NCI-H345 treated with DMSO at 0.1 percent for 48 hours (cell line): ENCODE data around the gene GPC6.

Experiments used
- DNase-seq: peaks from one replicate; lab custom pipeline; 2025; ENCODE audit not compliant: unreplicated experiment; lab: John Stamatoyannopoulos, UW

The GPC6 gene

GRCh38 chr13:94079876-94080275, 853.3 kb downstream of the GPC6 start:
- DNase-seq: no peak

GRCh38 chr13:94080527-94080926, 853.9 kb downstream of the GPC6 start:
- no peak for DNase-seq

- DNase-seq: no peak
These were observed 860.5 kb downstream of the GPC6 start for GRCh38 chr13:94087100-94087499.

- DNase-seq: no peak
These were observed 862.1 kb downstream of the GPC6 start for GRCh38 chr13:94088742-94089141.

- no peak for DNase-seq
These were observed 864.3 kb downstream of the GPC6 start for GRCh38 chr13:94090773-94091480.

GRCh38 chr13:94093652-94094315, 867.2 kb downstream of the GPC6 start:
- no peak for DNase-seq

GRCh38 chr13:94109715-94110374, 883.2 kb downstream of the GPC6 start:
- no peak for DNase-seq

- no peak for DNase-seq
These were observed 885.6 kb downstream of the GPC6 start for GRCh38 chr13:94112227-94112626.

GRCh38 chr13:94112731-94113130, 886.1 kb downstream of the GPC6 start:
- no peak for DNase-seq

GRCh38 chr13:94113245-94113644, 886.6 kb downstream of the GPC6 start:
- DNase-seq: no peak

- no peak for DNase-seq
These were observed 887.6 kb downstream of the GPC6 start for GRCh38 chr13:94114166-94114565.

GRCh38 chr13:94115054-94115453, 888.4 kb downstream of the GPC6 start:
- no peak for DNase-seq

GRCh38 chr13:94119360-94119936, 892.8 kb downstream of the GPC6 start:
- no peak for DNase-seq

- no peak for DNase-seq
These were observed 894.3 kb downstream of the GPC6 start for GRCh38 chr13:94120878-94121277.

- no peak for DNase-seq
These were observed 895.1 kb downstream of the GPC6 start for GRCh38 chr13:94121686-94122085.

GRCh38 chr13:94122300-94122915, 895.8 kb downstream of the GPC6 start:
- no peak for DNase-seq

GRCh38 chr13:94123557-94123956, 897.0 kb downstream of the GPC6 start:
- no peak for DNase-seq

GRCh38 chr13:94128430-94128829, 901.8 kb downstream of the GPC6 start:
- DNase-seq: no peak

GRCh38 chr13:94129490-94129894, 902.9 kb downstream of the GPC6 start:
- DNase-seq: no peak

GRCh38 chr13:94138831-94139230, 912.2 kb downstream of the GPC6 start:
- DNase-seq: no peak

GRCh38 chr13:94139393-94139995, 912.9 kb downstream of the GPC6 start:
- no peak for DNase-seq
